H1 (cell line): ENCODE results near the gene OXLD1. TPM values are rescaled to one million over a fixed set of nuclear protein-coding genes. Genes with fewer than 3 reads are reported as not detected.

Experiments
- CTCF ChIP-seq, 3 experiments: IDR thresholded peaks; 1 replicate in 2 of 3; 2 replicates in 1 of 3; pipeline versions ENCODE4 v1.5.1 to v1.6.1; 2011; ENCODE audit warnings: low read length in 3 of 3, mild to moderate bottlenecking in 3 of 3, inconsistent platforms in 2 of 3, low read depth in 1 of 3, moderate library complexity in 1 of 3; ENCODE audit not compliant: insufficient read depth in 1 of 3; ENCODE audit errors: control extremely low read depth in 1 of 3
- polyA plus RNA-seq, 7 experiments: library from polyadenylated mRNA; depleted of rRNA in 3 of 7; stranded (reverse) in 5 of 7; unstranded in 2 of 7; fragments of >200 nt in 5 of 7; fragments of 200-250 nt in 2 of 7; gene quantifications; 1 replicate in 5 of 7; 2 replicates in 1 of 7; 4 replicates in 1 of 7; pipeline versions ENCODE4 v1.2.1 to v1.2.3, GENCODE V29; 2011 to 2013; ENCODE audit warnings: missing spikeins in 2 of 7, mixed read lengths in 2 of 7
- total RNA-seq: library from RNA; stranded (reverse); fragmentation: NEBNext Ultra II Directional; extraction: Animal tissue kit (Norgen Biotek cat#: 25700); gene quantifications from 2 replicates; pipeline ENCODE4 v1.2.1, GENCODE V29; 2021

Gene OXLD1
- total and polyA plus RNA-seq, 2 of the 8 experiments (the other 6 are each of a cell fraction or from before 2014, with no cell fraction given), result 41.5 to 61.9 TPM

GRCh38 chr17:81667754-81668153, 1.3 kb upstream of the OXLD1 start (continued):
- peak; percentile 35 to 60 (median 45); a peak in 3 of 4 replicates for TF ChIP-seq CTCF (IDR thresholded peaks at IDR 0.05; ENCODE audit: control extremely low read depth in 1 of 3, insufficient read depth in 1 of 3, low read depth in 1 of 3, low read length in 3 of 3)
